Endothelial cell (in vitro differentiated cells): ENCODE measurements around the gene DNAJB13. TPM values are rescaled to one million over a fixed set of nuclear protein-coding genes. Genes with fewer than 3 reads are reported as not detected.
"Not testable (repeated sequence)": the region's sequence is repeated elsewhere in the genome, so short reads cannot be mapped to it uniquely, and the experiment has no call there.

Source experiments
- DNase-seq: peaks from one replicate; pipeline ENCODE4 v3.0.0; 2021; ENCODE audit warnings: low spot score
- H3K27ac Mint-ChIP-seq: one replicate; pipeline ENCODE4 v1.8.0; 2021; ENCODE audit warnings: mixed read lengths, inconsistent platforms; ENCODE audit not compliant: unreplicated experiment
- H3K27me3 Mint-ChIP-seq: one replicate; pipeline ENCODE4 v1.8.0; 2021; ENCODE audit warnings: mild to moderate bottlenecking, moderate library complexity, mixed read lengths, inconsistent platforms; ENCODE audit not compliant: unreplicated experiment
- H3K36me3 Mint-ChIP-seq: one replicate; pipeline ENCODE4 v1.8.0; 2021; ENCODE audit warnings: mild to moderate bottlenecking, low read depth, mixed read lengths, inconsistent platforms; ENCODE audit not compliant: unreplicated experiment
- H3K4me1 Mint-ChIP-seq: one replicate; pipeline ENCODE4 v1.8.0; 2021; ENCODE audit warnings: mild to moderate bottlenecking, mixed read lengths, inconsistent platforms; ENCODE audit not compliant: unreplicated experiment
- H3K4me3 Mint-ChIP-seq: one replicate; pipeline ENCODE4 v1.8.0; 2021; ENCODE audit warnings: mild to moderate bottlenecking, mixed read lengths, inconsistent platforms; ENCODE audit not compliant: unreplicated experiment
- H3K9me3 Mint-ChIP-seq: one replicate; pipeline ENCODE4 v1.8.0; 2021; ENCODE audit warnings: mixed read lengths, inconsistent platforms; ENCODE audit not compliant: unreplicated experiment
- CTCF ChIP-seq: fragments of 200-600 bp; sonication (generic); IDR thresholded peaks from one replicate; pipeline ENCODE4 v1.5.0; 2021; ENCODE audit warnings: antibody characterized with exemption; ENCODE audit not compliant: unreplicated experiment
- total RNA-seq: library from RNA; stranded (reverse); fragmentation: NEBNext Ultra II Directional; extraction: Animal tissue kit (Norgen Biotek cat#: 25700); gene quantifications from one replicate; pipeline ENCODE4 v1.2.1, GENCODE V29; 2021; ENCODE audit not compliant: unreplicated experiment

DNAJB13 gene
- total RNA-seq, 1 donor from 2014 or later, result 0.36 TPM

GRCh38 chr11:73981051-73981805 lies 30.4 kb downstream of the DNAJB13 start:
- no peak overlapping the region for H3K27ac Mint-ChIP-seq
- no peak for TF ChIP-seq CTCF
- no peaks in the 10 kb centered on the region for H3K9me3 Mint-ChIP-seq
- DNase-seq, result no peak
- H3K4me3 Mint-ChIP-seq, result peak overlapping the region; percentile 91
- H3K27me3 Mint-ChIP-seq, result peaks cover 13% of the 10 kb centered on the region
- peaks cover 12% of the 10 kb centered on the region for H3K36me3 Mint-ChIP-seq
- H3K4me1 Mint-ChIP-seq, result peaks cover 31% of the 10 kb centered on the region

GRCh38 chr11:73982595-73982989 lies 31.8 kb downstream of the DNAJB13 start, which contains the start of gene UCP2:
UCP2 (minus strand) TSS chr11:73982843; CDS start chr11:73978378, 4,465 bp downstream.
- H3K36me3 Mint-ChIP-seq, result peaks cover 9% of the 10 kb centered on the region
- peaks cover 13% of the 10 kb centered on the region for H3K27me3 Mint-ChIP-seq
- no peaks in the 10 kb centered on the region for H3K9me3 Mint-ChIP-seq
- H3K27ac Mint-ChIP-seq, result peak within 1 kb of the TSS; percentile 99
- peaks cover 31% of the 10 kb centered on the region for H3K4me1 Mint-ChIP-seq
- DNase-seq, result peak; percentile 82
- TF ChIP-seq CTCF, result no peak
- peak within 1 kb of the TSS; percentile 98 for H3K4me3 Mint-ChIP-seq

- no peak for TF ChIP-seq CTCF
- H3K27me3 Mint-ChIP-seq, result peaks cover 12% of the 10 kb centered on the region
- H3K36me3 Mint-ChIP-seq, result peaks cover 9% of the 10 kb centered on the region
- no peaks in the 10 kb centered on the region for H3K9me3 Mint-ChIP-seq
- DNase-seq, result peak; percentile 87
- H3K27ac Mint-ChIP-seq, result peak overlapping the region; percentile 99
- peak overlapping the region; percentile 98 for H3K4me3 Mint-ChIP-seq
- peaks cover 31% of the 10 kb centered on the region for H3K4me1 Mint-ChIP-seq
Measured at GRCh38 chr11:73982990-73983740, 32.3 kb downstream of the DNAJB13 start.

GRCh38 chr11:73983741-73984538 lies 33.1 kb downstream of the DNAJB13 start:
- peaks cover 12% of the 10 kb centered on the region for H3K27me3 Mint-ChIP-seq
- peak overlapping the region; percentile 48 for H3K27ac Mint-ChIP-seq
- H3K36me3 Mint-ChIP-seq, result peaks cover 8% of the 10 kb centered on the region
- no peak for TF ChIP-seq CTCF
- H3K4me1 Mint-ChIP-seq, result peaks cover 30% of the 10 kb centered on the region
- DNase-seq, result no peak
- peak overlapping the region; percentile 98 for H3K4me3 Mint-ChIP-seq
- no peaks in the 10 kb centered on the region for H3K9me3 Mint-ChIP-seq

GRCh38 chr11:73985661-73986060 lies 34.8 kb downstream of the DNAJB13 start:
- H3K27ac Mint-ChIP-seq, H3K9me3 Mint-ChIP-seq, H3K4me3 Mint-ChIP-seq, H3K36me3 Mint-ChIP-seq, DNase-seq: not testable (repeated sequence)
- H3K27me3 Mint-ChIP-seq, result peaks cover 10% of the 10 kb centered on the region
- H3K4me1 Mint-ChIP-seq, result peaks cover 19% of the 10 kb centered on the region
